HG02973 (cell line): Measurements from ENCODE around the gene MAD1L1.

Experiments
- ATAC-seq: cut with Tn5 transposase; IDR thresholded peaks from one replicate; pipeline ENCODE4 v1.9.1; 2021; ENCODE audit warnings: moderate library complexity; ENCODE audit not compliant: unreplicated experiment

Gene MAD1L1

DNA sequence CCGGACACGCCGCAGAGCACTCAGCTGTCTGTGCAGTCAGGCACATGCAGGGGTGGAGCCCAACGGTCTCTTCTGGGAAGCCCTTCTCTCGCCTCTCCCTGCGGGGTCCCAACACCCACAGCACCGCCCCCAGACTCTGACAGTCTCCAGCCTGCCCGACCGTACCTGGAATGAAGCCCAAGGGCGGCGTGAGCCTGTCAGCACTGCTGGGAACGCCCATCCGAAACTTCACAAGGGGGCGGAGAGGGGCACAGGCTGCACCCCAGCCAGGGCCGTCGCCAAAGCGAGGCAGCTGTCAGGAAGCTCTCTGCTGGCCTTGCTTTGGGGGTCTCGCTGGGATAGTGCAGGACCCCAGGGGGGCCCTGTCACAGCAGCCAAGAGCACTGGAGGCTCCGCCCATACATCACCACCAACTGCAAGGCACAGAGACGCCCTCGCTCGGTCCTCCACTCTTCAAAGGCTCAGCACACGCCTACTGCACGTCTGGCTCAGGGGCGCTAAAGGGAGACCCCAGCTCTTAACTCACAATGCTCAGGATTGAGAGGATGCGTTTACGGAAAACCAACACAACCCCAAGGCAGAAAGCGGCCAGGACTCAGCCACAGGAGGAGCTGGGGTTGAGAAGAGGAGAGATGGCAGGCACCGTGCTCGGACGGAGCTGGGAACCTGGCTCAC is 30.9 kb downstream of the MAD1L1 start:
- ATAC-seq: no peak

DNA sequence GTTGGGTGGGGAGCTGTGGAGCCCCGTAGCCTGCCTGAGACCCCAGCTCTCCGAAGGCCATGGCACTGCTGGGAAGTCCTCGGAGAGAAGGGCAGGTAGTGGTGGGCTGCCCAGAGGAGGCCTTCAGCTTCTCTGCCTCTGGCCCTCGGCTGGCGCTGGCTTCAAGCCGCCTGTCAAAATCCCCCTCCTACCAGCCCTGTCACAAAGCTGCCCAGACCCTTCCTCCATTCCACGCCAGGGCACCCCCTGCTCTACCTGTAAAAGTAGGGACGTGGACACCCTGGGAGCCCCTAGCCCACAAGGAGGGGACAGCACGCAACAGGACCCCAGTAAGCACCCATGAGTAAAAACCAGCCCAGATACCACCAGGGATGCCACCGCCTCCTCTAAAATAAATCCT is 31.6 kb downstream of the MAD1L1 start:
- ATAC-seq: no peak

GRCh38 chr7:2200584-2200980 is 32.2 kb downstream of the MAD1L1 start:
- ATAC-seq: no peak

- ATAC-seq: no peak
Measured at GRCh38 chr7:2199956-2200583, 32.7 kb downstream of the MAD1L1 start.

- no peak for ATAC-seq
Measured at GRCh38 chr7:2199528-2199927, 33.2 kb downstream of the MAD1L1 start.

GRCh38 chr7:2198760-2199159 is 34.0 kb downstream of the MAD1L1 start:
- ATAC-seq: no peak

- ATAC-seq: no peak
Measured at GRCh38 chr7:2198206-2198605, 34.5 kb downstream of the MAD1L1 start.

DNA sequence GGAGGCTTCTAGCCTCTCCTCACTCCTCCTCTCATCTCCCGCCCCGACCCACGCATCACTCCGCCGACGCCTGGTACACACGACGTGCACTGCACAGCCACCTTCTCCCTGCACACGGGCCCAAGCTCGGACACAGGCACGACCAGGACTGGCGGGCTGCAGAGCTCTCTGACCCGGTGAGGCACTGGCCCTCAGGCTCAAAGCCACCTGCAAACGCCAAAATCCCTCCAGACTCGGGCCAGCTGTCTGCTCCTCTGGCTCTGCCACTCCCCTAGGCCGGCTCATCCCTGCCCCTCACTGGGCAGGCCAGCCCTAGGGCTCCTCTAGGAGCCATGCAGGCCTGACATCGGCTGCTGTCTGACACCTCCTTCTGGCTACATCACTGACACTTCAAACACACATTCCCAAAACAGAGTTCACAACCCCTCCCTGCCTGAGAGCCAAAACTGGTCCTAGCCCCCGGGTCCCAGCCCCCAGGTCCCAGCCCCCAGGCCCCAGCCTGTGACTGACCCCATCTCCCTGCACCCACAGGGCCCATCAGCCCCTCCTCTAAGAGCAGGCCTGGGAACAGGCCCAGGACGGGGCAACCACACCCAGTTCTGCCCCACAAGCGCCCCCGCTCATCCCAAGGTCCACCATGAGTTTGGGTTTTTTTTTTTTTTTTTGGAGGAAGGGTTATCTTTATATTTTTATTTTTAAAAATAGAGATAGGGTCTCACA is 35.1 kb downstream of the MAD1L1 start:
- ATAC-seq: no peak

GRCh38 chr7:2196381-2197378 is 36.1 kb downstream of the MAD1L1 start:
- ATAC-seq: no peak

DNA sequence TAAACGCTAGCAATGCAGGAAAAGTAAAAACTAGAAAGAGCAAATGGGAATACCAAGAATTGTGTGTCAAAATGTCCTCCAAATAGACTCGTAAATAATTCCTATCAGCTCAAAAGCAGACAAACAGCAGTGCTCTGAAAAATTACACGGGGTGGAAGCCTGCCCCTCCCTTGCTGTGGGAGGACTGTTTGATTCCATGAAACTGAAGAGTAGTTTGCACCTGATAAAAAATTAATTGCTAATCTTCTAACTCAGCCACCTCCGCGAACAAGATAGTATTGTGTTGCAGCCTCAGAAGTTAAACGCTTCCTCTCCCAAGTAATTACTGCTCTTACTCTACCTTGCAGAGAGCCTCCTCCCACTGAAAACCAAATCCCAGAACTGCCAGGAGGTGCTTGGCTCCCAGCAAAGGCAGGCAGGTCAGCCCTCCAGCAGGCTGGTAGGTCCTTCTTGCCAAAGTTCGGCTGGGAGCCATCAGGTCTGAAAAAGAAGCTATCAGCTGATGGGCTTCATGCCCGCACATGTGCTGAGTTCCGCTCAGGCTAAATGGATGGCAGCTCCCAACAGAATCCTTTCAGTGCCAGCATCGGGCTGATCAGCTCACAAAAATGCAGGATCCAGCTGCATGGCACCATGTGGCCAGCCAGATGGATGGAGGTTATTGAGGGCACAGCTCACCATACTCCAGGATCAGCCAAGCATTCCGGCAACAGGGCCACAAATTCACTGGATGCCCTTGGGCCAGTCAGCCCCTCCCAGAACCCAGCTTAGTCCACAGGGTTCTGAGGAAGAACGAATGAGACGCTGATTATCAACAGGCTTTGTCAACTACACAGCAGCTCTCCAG is 37.1 kb downstream of the MAD1L1 start:
- ATAC-seq: no peak

DNA sequence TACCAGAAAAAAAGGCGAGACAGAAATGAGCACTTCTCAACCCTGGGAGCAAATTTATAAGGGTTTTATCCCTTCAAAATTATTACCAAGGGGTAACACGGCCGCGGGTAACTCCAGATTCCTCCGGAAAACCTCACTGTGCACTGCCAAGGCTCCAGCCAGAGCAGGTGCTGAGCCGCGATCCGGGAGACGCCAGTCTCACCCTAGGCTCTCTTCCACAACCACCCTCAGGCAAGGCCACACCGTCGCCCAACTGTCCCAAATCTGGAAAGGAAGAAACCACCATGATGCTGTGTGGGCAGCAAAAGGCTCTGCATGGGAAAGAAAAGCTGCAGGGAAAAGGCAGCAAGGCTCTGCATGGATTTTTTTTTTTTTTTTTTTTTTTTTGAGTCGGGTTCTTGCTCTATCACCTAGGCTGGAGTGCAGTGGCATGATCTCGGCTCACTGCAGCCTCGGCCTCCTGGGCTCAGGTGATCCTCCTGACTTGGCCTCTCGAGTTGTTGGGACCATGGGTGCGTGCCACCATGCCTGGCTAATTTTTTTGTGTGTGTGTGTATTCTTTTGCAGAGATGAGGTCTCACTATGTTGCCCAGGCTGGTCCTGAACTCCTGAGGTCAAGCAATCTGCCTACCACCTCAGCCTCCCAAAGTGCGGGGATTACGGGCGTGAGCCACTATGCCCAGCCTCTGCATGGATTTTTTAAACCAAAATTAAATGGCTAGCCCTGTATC is 39.0 kb downstream of the MAD1L1 start:
- ATAC-seq: no peak

- ATAC-seq: no peak
Measured at GRCh38 chr7:2192831-2193534, 39.8 kb downstream of the MAD1L1 start.

- ATAC-seq: no peak
Measured at GRCh38 chr7:2191016-2191415, 41.7 kb downstream of the MAD1L1 start.

GRCh38 chr7:2190531-2190930 is 42.2 kb downstream of the MAD1L1 start:
- no peak for ATAC-seq

DNA sequence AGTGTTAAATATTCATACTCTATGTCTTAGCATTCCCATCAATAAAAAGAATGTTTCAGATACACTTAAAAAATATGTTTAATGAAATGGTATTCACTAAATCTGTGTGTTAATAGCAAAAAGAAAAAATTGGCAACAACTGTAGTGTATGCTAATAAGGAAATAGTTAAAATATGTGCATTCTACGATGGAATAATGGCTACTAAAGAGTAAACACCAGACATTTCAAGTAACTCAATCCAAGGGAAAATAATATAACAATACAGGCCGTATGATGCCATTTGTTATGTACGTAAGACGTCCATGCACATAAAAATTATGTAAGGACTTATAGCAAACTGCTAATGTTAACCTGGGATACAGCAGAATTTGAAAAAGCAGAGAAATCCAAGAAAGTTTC is 46.6 kb downstream of the MAD1L1 start:
- ATAC-seq: no peak

- ATAC-seq: no peak
Measured at GRCh38 chr7:2185715-2186114, 47.0 kb downstream of the MAD1L1 start.

- ATAC-seq: no peak
Measured at GRCh38 chr7:2182461-2182860, 50.3 kb downstream of the MAD1L1 start.

- ATAC-seq: no peak
Measured at GRCh38 chr7:2181077-2181854, 51.5 kb downstream of the MAD1L1 start.
